Testis (tissue), 2 donors: ENCODE measurements around the gene DCDC2.

Experiments used
- POLR2A ChIP-seq: fragments of 450-650 bp; IDR thresholded peaks from one replicate; pipeline ENCODE4 v1.6.1; 2017; ENCODE audit warnings: antibody characterized with exemption, mild to moderate bottlenecking, moderate library complexity
- TF ChIP-seq, protein P1 (sequence below), 3 experiments: fragments of 450-650 bp in 2 of 3; fragments of 200-600 bp in 1 of 3; sonication (generic) in 1 of 3; IDR thresholded peaks; one replicate each; pipeline ENCODE4 v1.5.1; 2016 to 2019; ENCODE audit warnings: antibody characterized with exemption in 3 of 3, mild to moderate bottlenecking in 2 of 3, moderate library complexity in 1 of 3

DNA sequence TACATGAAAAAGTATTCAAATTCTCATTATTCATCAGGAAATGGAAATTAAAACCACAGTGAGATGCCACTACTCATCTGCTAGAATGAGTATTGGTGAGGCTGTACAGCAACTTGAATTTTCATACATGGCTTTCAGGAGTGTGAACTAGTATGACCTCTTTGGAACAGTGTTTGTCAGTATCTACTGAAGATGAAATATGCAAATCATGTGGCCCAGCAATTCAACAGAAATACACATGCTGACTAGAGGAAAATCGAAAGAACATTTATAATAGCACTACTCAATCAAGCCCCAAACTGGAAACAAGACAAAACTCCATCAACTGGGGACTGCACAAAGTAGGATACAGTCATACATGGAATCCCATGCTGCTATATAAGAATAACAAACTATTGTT, 102.2 kb downstream of the DCDC2 start:
- TF ChIP-seq, protein P1, sequence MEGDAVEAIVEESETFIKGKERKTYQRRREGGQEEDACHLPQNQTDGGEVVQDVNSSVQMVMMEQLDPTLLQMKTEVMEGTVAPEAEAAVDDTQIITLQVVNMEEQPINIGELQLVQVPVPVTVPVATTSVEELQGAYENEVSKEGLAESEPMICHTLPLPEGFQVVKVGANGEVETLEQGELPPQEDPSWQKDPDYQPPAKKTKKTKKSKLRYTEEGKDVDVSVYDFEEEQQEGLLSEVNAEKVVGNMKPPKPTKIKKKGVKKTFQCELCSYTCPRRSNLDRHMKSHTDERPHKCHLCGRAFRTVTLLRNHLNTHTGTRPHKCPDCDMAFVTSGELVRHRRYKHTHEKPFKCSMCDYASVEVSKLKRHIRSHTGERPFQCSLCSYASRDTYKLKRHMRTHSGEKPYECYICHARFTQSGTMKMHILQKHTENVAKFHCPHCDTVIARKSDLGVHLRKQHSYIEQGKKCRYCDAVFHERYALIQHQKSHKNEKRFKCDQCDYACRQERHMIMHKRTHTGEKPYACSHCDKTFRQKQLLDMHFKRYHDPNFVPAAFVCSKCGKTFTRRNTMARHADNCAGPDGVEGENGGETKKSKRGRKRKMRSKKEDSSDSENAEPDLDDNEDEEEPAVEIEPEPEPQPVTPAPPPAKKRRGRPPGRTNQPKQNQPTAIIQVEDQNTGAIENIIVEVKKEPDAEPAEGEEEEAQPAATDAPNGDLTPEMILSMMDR (IDR thresholded peaks at IDR 0.05): no peak
- no peak for TF ChIP-seq POLR2A
